AG04450 (cell line): Measurements from ENCODE around the gene VSIR. TPM values are rescaled to one million over a fixed set of nuclear protein-coding genes. Genes with fewer than 3 reads are reported as not detected.

Source experiments
- CTCF ChIA-PET: fragments of 300-600, 350-600 bp; formaldehyde crosslinking; extraction: SDS; loops from one replicate; lab custom pipeline; 2022; ENCODE audit warnings: antibody characterized with exemption, inconsistent platforms; lab: Charles Lee
- POLR2A ChIA-PET: fragments of 350-600 bp; formaldehyde crosslinking; extraction: SDS; loops from one replicate; lab custom pipeline; 2021; ENCODE audit warnings: antibody characterized with exemption, inconsistent platforms; lab: Yijun Ruan, JAX
- DNase-seq: peaks from one replicate; pipeline ENCODE4 v3.0.0-alpha.2; 2011; ENCODE audit warnings: low read depth, low spot score
- H3K27ac ChIP-seq: one replicate; pipeline ENCODE4 v1.5.1; 2012; ENCODE audit warnings: low read depth, low read length, control low read depth
- H3K27me3 ChIP-seq: one replicate; pipeline ENCODE4 v1.6.0; 2012; ENCODE audit warnings: low read length; ENCODE audit not compliant: control insufficient read depth, insufficient read depth
- H3K4me3 ChIP-seq: 2 replicates; pipeline ENCODE4 v1.5.1; 2011; ENCODE audit warnings: mild to moderate bottlenecking, low read depth, low read length, control low read depth
- H3K9me3 ChIP-seq: 2 replicates; pipeline ENCODE4 v1.5.1; 2012; ENCODE audit warnings: low read length; ENCODE audit not compliant: control insufficient read depth, insufficient read depth
- polyA plus RNA-seq: library from polyadenylated mRNA; depleted of rRNA; stranded (reverse); fragments of >200 nt; gene quantifications from 2 replicates; pipeline ENCODE4 v1.2.3, GENCODE V29; 2011
- TF ChIP-seq, protein P1 (sequence below): IDR thresholded peaks from 2 replicates; pipeline ENCODE4 v1.5.1; 2011; ENCODE audit warnings: low read depth, low read length, control low read depth, inconsistent platforms

The VSIR gene
- polyA plus RNA-seq, 1 experiment, result 22.1 TPM

DNA sequence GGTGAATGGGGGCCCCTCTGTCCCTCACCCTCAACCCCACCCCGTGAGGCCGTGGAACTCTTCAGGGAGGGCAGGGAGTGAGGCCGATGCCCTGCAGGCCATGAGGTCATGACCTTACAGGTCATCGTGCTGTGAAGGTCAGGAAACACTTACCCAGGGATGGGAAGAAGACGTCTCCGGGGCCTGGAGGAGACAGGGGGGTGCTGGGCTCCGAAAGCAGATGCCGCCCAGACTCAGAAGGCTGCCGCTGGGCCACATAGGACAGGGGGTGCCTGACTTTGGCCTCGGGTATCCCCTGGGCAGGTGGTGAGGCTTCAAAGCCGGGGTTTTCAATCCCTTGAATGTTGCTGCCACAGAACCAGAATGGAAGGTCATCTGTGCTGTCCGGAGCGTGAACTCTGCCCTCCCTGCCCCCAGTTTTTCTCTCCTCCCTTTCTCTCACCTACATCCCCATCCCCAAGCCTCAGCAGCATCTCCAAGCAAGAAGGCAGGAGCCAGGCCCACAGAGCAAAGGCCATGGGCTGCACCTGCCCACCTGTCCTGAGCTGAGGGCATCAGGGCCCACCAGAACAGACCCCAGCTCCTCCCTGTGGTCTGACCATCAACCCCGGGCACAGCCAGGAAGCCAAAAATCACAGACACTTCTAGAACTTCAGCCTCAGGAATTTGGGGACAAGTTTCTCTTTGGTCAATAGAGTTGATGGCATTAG is 21.6 kb downstream of the VSIR start:
- H3K27ac ChIP-seq, result no peak overlapping the region
- H3K4me3 ChIP-seq, result no peak overlapping the region
- CTCF ChIA-PET, result interaction anchor here (1.3 kb wide), 1 partner anchor 21 kb away, joined by 3 read pairs; no protein-coding TSS in a partner anchor
- POLR2A ChIA-PET, result interaction anchor here (0.5 to 1.7 kb wide), 2 partner anchors 15 to 81 kb away, joined by 4 to 8 read pairs; no protein-coding TSS in a partner anchor
- peaks cover 4% of the 10 kb centered on the region for H3K27me3 ChIP-seq
- TF ChIP-seq, protein P1, sequence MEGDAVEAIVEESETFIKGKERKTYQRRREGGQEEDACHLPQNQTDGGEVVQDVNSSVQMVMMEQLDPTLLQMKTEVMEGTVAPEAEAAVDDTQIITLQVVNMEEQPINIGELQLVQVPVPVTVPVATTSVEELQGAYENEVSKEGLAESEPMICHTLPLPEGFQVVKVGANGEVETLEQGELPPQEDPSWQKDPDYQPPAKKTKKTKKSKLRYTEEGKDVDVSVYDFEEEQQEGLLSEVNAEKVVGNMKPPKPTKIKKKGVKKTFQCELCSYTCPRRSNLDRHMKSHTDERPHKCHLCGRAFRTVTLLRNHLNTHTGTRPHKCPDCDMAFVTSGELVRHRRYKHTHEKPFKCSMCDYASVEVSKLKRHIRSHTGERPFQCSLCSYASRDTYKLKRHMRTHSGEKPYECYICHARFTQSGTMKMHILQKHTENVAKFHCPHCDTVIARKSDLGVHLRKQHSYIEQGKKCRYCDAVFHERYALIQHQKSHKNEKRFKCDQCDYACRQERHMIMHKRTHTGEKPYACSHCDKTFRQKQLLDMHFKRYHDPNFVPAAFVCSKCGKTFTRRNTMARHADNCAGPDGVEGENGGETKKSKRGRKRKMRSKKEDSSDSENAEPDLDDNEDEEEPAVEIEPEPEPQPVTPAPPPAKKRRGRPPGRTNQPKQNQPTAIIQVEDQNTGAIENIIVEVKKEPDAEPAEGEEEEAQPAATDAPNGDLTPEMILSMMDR, result no peak
- no peaks in the 10 kb centered on the region for H3K9me3 ChIP-seq
- DNase-seq, result no peak

GRCh38 chr10:71750986-71751385 is 22.3 kb downstream of the VSIR start:
- TF ChIP-seq, protein P1, result no peak
- POLR2A ChIA-PET, result no interaction called here
- Histone ChIP-seq H3K27me3 (peaks cover 4% of the 10 kb centered on the region), H3K27ac (no peak overlapping the region), H3K4me3 (no peak overlapping the region), H3K9me3 (no peaks in the 10 kb centered on the region)
- CTCF ChIA-PET, result no interaction called here
- no peak for DNase-seq

- Histone ChIP-seq H3K9me3 (no peaks in the 10 kb centered on the region), H3K4me3 (no peak overlapping the region), H3K27ac (no peak overlapping the region), H3K27me3 (peaks cover 3% of the 10 kb centered on the region)
- TF ChIP-seq, protein P1, result no peak
- POLR2A ChIA-PET, result no interaction called here
- CTCF ChIA-PET, result no interaction called here
- no peak for DNase-seq
Measured at GRCh38 chr10:71750124-71750841, 23.0 kb downstream of the VSIR start.

- ChIA-PET CTCF (interaction anchor here (1.0 kb wide), 1 partner anchor 53 kb away, joined by 3 read pairs; no protein-coding TSS in a partner anchor), POLR2A (no interaction called here)
- no peak for DNase-seq
- H3K4me3 ChIP-seq, result no peak overlapping the region
- H3K27ac ChIP-seq, result no peak overlapping the region
- no peaks in the 10 kb centered on the region for H3K9me3 ChIP-seq
- TF ChIP-seq, protein P1, result no peak
- H3K27me3 ChIP-seq, result no peaks in the 10 kb centered on the region
Measured at GRCh38 chr10:71749396-71749795, 23.9 kb downstream of the VSIR start.

- Histone ChIP-seq H3K9me3 (no peaks in the 10 kb centered on the region), H3K27ac (no peak overlapping the region), H3K27me3 (no peaks in the 10 kb centered on the region), H3K4me3 (no peak overlapping the region)
- TF ChIP-seq, protein P1, result no peak
- ChIA-PET POLR2A (interaction anchor here (0.9 kb wide), 1 partner anchor 9 kb away, joined by 3 read pairs; no protein-coding TSS in a partner anchor), CTCF (interaction anchor here (1.0 kb wide), 1 partner anchor 52 kb away, joined by 3 read pairs; no protein-coding TSS in a partner anchor)
- DNase-seq, result no peak
Measured at GRCh38 chr10:71748671-71749191, 24.6 kb downstream of the VSIR start.
